ENCODE measurements around the gene PRRC2C.

DNA sequence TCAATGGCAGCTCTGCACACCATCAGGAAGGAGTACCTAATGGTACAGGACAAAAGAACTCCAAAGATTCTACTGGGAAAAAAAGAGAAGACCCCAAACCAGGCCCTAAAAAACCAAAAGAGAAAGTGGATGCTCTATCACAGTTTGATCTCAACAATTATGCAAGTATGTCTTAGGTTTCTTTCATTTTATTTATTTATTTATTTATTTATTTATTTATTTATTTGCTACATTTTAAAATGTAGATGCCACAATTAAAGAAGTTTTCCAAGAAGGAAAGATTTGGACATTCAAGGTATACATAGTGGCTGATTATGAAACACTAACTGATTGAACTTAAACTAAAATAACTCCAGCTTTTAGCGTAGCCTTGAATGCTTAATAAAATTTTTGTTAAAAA is 60.2 kb downstream of the PRRC2C start:
- no peak for TF ChIP-seq EZH2phosphoT487 (IDR thresholded peaks at IDR 0.05; ENCODE audit: insufficient read depth, low read depth)
- no peak for TF ChIP-seq EZH2 (IDR thresholded peaks at IDR 0.05; ENCODE audit: insufficient read depth, poor library complexity, severe bottlenecking)

Measured in GM23248 (cell line).